Gastrocnemius medialis (tissue), 4 donors: ENCODE results near the gene TNIK. TPM values are rescaled to one million over a fixed set of nuclear protein-coding genes. Genes with fewer than 3 reads are reported as not detected.

ENCODE experiments used
- ATAC-seq, 2 donors: fragments of 150-250 bp; one replicate each; pipeline ENCODE4 v1.9.1; 2016
- DNase-seq, 2 donors: peaks; one replicate each; pipeline ENCODE4 v3.0.0-alpha.2; 2019
- H3K27ac ChIP-seq, 4 donors: fragments of 200-600 bp; sonication (generic); 1 replicate in 1 of 4; 2 replicates in 3 of 4; pipeline ENCODE4 v1.5.1; 2016 to 2018; ENCODE audit warnings: mild to moderate bottlenecking in 2 of 4, moderate library complexity in 1 of 4
- H3K27me3 ChIP-seq, 3 donors: fragments of 200-600 bp; sonication (generic) in 2 of 3; 1 replicate in 1 of 3; 2 replicates in 2 of 3; pipeline versions ENCODE4 v1.5.1 to v1.6.0; 2016 to 2019; ENCODE audit warnings: mild to moderate bottlenecking in 1 of 3, moderate library complexity in 1 of 3
- H3K36me3 ChIP-seq, 2 donors: fragments of 200-600 bp; sonication (generic) in 1 of 2; one replicate each; pipeline ENCODE4 v1.5.1; 2017 to 2018
- H3K4me1 ChIP-seq, 2 donors: fragments of 200-600 bp; sonication (generic) in 1 of 2; one replicate each; pipeline ENCODE4 v1.5.1; 2016 to 2017; ENCODE audit warnings: mild to moderate bottlenecking in 2 of 2
- H3K4me3 ChIP-seq, 4 donors: fragments of 200-600 bp; sonication (generic) in 3 of 4; 1 replicate in 1 of 4; 2 replicates in 3 of 4; pipeline ENCODE4 v1.5.1; 2016 to 2019; ENCODE audit warnings: mild to moderate bottlenecking in 2 of 4
- H3K9me3 ChIP-seq, 3 donors: fragments of 200-600 bp; sonication (generic) in 2 of 3; 1 replicate in 1 of 3; 2 replicates in 2 of 3; pipeline ENCODE4 v1.5.1; 2016 to 2019
- POLR2A ChIP-seq, 2 donors: fragments of 450-650 bp; IDR thresholded peaks; one replicate each; pipeline ENCODE4 v1.6.1; 2017; ENCODE audit warnings: antibody characterized with exemption in 2 of 2, mild to moderate bottlenecking in 2 of 2, moderate library complexity in 2 of 2
- in situ Hi-C, 4 donors: fragments of 200-750 bp; cut with MboI; loops; one replicate each; pipeline versions ENCODE4 v1.15.0 to v1.8.0; 2017; ENCODE audit warnings: low sequenced_read_pairs in 4 of 4
- intact Hi-C: fragments of 100-400 bp; cut with DNase I; formaldehyde crosslinking; loops from one replicate; pipeline ENCODE4 v1.15.1; 2023; ENCODE audit warnings: low total_unique reads
- total RNA-seq, 4 donors: library from RNA; depleted of rRNA; stranded (reverse); fragments of >200 nt; gene quantifications; one replicate each; pipeline versions ENCODE4 v1.1.0 to v1.2.3, GENCODE V29; 2016
- TF ChIP-seq, protein P1 (sequence below), 5 experiments: fragments of 450-650 bp in 3 of 5; fragments of 200-600 bp in 2 of 5; sonication (generic) in 2 of 5; IDR thresholded peaks in 4 of 5; conservative IDR thresholded peaks in 1 of 5; 1 replicate in 4 of 5; 2 replicates in 1 of 5; pipeline ENCODE4 v1.5.1; 2016 to 2019; ENCODE audit warnings: antibody characterized with exemption in 5 of 5, mild to moderate bottlenecking in 3 of 5, moderate library complexity in 3 of 5

TNIK gene
- total RNA-seq, 4 donors from 2014 or later: 5.2 to 19.7 (median 10.6) TPM

DNA sequence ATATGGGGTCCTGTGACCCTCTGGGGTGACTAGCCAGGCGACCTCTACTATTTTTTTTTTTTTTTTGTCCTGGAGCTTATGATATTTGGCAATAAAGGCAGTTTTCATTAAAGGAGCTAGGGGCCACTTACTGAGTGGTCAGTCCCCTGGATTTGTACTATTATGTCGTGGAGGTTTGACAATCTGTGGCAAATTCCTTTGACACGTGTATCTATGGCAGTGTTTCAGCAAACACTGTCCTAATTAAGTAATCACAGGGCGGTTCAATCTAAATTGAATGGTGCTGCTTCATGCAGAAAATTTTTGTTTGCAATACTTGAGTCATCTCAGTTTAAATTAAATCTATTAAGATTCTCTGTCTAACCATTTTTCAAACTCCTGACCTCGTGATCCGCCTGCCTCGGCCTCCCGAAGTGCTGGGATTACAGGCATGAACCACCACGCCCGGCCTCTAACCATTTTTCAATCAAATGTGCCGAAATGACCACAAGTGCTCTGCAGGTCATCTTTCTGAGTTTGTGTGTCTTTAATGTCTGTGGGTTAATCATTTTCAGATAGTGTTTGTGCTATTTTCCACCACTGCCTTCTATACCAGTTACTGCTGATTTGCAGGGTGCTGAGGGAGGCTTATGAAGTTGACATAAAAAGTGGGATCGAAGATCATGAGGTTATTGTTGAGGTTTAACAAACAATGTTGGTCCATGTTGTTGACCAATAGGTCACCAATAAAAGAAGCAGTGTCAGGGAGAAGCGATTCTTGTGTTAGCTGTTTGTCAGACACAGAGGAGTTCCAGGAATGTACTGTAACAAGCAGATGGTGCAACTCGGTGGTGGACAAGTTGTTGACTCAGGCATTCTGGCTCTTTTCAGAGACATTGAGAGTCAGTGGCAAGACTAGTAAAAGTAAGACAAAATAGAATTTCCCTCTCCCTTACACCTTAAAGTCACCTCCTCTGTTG lies 415.1 kb downstream of the TNIK start:
- ATAC-seq: no peak
- in situ Hi-C loops: loop anchor here in 1 of 4 donors (10.0 kb wide), 1 partner anchor 520 kb away; no protein-coding TSS in a partner anchor
- H3K27ac ChIP-seq: no peak overlapping the region
- TF ChIP-seq, protein P1, sequence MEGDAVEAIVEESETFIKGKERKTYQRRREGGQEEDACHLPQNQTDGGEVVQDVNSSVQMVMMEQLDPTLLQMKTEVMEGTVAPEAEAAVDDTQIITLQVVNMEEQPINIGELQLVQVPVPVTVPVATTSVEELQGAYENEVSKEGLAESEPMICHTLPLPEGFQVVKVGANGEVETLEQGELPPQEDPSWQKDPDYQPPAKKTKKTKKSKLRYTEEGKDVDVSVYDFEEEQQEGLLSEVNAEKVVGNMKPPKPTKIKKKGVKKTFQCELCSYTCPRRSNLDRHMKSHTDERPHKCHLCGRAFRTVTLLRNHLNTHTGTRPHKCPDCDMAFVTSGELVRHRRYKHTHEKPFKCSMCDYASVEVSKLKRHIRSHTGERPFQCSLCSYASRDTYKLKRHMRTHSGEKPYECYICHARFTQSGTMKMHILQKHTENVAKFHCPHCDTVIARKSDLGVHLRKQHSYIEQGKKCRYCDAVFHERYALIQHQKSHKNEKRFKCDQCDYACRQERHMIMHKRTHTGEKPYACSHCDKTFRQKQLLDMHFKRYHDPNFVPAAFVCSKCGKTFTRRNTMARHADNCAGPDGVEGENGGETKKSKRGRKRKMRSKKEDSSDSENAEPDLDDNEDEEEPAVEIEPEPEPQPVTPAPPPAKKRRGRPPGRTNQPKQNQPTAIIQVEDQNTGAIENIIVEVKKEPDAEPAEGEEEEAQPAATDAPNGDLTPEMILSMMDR (IDR thresholded peaks at IDR 0.05 in 4 of 5, conservative IDR thresholded peaks at IDR 0.05 in 1 of 5): no peak
- no peak for TF ChIP-seq POLR2A (IDR thresholded peaks at IDR 0.05)
- H3K4me1 ChIP-seq: no peaks in the 10 kb centered on the region
- H3K36me3 ChIP-seq: no peaks in the 10 kb centered on the region
- no peak for DNase-seq
- H3K9me3 ChIP-seq: no peaks in the 10 kb centered on the region
- H3K27me3 ChIP-seq: no peaks in the 10 kb centered on the region
- H3K4me3 ChIP-seq: no peak overlapping the region
- intact Hi-C loops: no loop called here

DNA sequence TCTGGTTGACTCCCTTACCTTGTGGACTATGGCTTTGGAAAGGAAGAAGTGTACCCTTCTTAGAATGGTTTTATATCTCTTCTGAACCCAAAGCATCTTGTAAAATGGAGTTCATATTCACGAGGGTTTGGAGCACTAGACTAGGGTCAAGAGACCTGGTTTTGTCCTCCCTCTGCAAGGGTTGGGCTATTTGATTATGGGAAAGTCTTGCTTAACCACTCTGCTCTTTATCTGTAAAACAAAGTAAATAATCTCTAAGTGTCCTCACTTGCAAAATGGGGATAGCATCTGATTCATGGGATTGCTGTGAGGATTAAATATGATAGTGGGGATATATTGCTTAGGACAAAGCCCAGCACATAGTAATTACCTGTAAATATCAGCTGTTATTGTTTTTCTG lies 415.8 kb downstream of the TNIK start:
- H3K36me3 ChIP-seq: no peaks in the 10 kb centered on the region
- DNase-seq (no peak), ATAC-seq (no peak)
- no peaks in the 10 kb centered on the region for H3K4me1 ChIP-seq
- no peaks in the 10 kb centered on the region for H3K27me3 ChIP-seq
- intact Hi-C loops: no loop called here
- in situ Hi-C loops: loop anchor here in 1 of 4 donors (10.0 kb wide), 1 partner anchor 520 kb away; no protein-coding TSS in a partner anchor
- TF ChIP-seq, protein P1 (IDR thresholded peaks at IDR 0.05 in 4 of 5, conservative IDR thresholded peaks at IDR 0.05 in 1 of 5): no peak
- TF ChIP-seq POLR2A (IDR thresholded peaks at IDR 0.05): no peak
- no peaks in the 10 kb centered on the region for H3K9me3 ChIP-seq
- no peak overlapping the region for H3K27ac ChIP-seq
- H3K4me3 ChIP-seq: no peak overlapping the region

DNA sequence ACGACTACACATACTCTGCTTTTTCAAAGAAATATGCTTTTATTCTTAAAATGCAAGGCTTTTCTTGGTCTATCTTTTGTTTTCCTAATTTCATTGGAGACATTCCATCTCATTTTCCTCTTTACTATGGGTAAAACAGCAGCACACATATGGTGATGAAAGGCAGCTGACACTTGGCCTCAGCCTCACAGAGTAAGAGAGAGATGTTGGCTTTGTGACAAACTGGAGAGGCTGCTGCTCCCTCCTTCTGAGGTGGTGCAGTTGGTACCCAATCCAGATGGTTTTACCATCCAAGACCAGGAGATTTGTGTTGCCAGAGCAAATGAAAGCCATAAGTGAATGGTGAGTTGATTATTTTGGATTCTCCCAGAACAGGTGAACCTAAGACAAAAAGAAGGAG lies 420.5 kb downstream of the TNIK start:
- no peaks in the 10 kb centered on the region for H3K36me3 ChIP-seq
- TF ChIP-seq, protein P1 (IDR thresholded peaks at IDR 0.05 in 4 of 5, conservative IDR thresholded peaks at IDR 0.05 in 1 of 5): no peak
- TF ChIP-seq POLR2A (IDR thresholded peaks at IDR 0.05): no peak
- DNase-seq: no peak
- H3K27me3 ChIP-seq: no peaks in the 10 kb centered on the region
- intact Hi-C loops (no loop called here), in situ Hi-C loops (loop anchor here in 1 of 4 donors (10.0 kb wide), 1 partner anchor 525 kb away; no protein-coding TSS in a partner anchor)
- ATAC-seq: no peak
- no peak overlapping the region for H3K27ac ChIP-seq
- no peak overlapping the region for H3K4me3 ChIP-seq
- H3K4me1 ChIP-seq: peaks cover 7 to 9% of the 10 kb centered on the region in 2 donors
- H3K9me3 ChIP-seq: no peaks in the 10 kb centered on the region

DNA sequence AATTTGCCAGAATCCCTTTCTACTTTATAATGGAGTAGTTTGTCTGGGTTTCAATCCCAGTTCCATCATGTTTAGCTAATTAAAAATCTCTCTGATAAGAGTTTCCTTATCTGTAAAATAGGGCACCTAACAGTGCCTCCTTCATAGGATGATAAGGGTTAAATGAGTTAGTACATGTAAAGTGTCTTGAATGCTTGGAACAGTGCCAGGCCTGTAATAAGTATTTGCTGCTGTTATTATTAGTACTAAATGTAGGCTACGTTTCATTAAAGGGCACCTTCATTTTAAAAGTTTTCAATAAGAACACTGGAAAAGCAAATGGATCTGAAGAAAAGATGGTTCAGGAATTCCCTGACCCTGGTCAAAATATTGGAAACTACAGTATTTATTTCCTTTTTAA lies 421.9 kb downstream of the TNIK start:
- Histone ChIP-seq H3K27ac (no peak overlapping the region), H3K4me3 (no peak overlapping the region), H3K36me3 (no peaks in the 10 kb centered on the region), H3K27me3 (no peaks in the 10 kb centered on the region), H3K9me3 (no peaks in the 10 kb centered on the region), H3K4me1 (peaks cover 7 to 9% of the 10 kb centered on the region in 2 donors)
- TF ChIP-seq, protein P1 (IDR thresholded peaks at IDR 0.05 in 4 of 5, conservative IDR thresholded peaks at IDR 0.05 in 1 of 5): no peak
- TF ChIP-seq POLR2A (IDR thresholded peaks at IDR 0.05): no peak
- no peak for ATAC-seq
- in situ Hi-C loops (no loop called here), intact Hi-C loops (no loop called here)
- DNase-seq: no peak
